ENCODE data around the gene ATP8B1. TPM values are rescaled to one million over a fixed set of nuclear protein-coding genes. Genes with fewer than 3 reads are reported as not detected.

The ATP8B1 gene
- total and polyA plus RNA-seq, 4 donors, result 3.9 to 22.0 (median 5.7) TPM

DNA sequence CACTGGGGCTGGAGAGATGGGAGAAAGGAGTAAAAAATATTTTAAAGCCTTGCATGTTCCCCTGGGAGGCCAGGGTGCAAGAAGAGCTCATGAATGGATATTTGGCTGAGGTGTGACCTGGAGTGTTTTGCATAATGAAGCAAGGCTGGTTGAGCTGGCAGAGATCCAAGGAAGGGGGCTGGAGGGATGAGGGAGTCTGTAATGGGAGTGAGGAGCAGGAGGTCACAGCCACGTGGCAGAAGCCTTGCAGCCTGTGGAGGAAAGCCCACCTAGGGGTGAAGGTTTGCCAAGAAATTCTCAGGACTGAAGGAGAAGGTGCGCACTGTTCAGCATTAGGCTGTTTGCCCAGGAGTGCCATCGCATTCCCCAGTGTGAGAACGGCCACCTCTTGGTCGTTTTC is 40.3 kb upstream of the ATP8B1 start:
- H3K4me1 ChIP-seq (ENCODE audit: control insufficient read depth in 4 of 4, insufficient read depth in 4 of 4, low read length in 3 of 4), result no peaks in the 10 kb centered on the region
- H3K27ac ChIP-seq (ENCODE audit: low read depth in 1 of 2, low read length in 2 of 2), result no peak overlapping the region
- H3K9ac ChIP-seq (ENCODE audit: low read depth in 1 of 2, low read length in 2 of 2), result no peak overlapping the region
- no peaks in the 10 kb centered on the region for H3K36me3 ChIP-seq (ENCODE audit: control insufficient read depth in 4 of 4, insufficient read depth in 3 of 4, low read depth in 1 of 4, low read length in 3 of 4)
- no peaks in the 10 kb centered on the region for H3K27me3 ChIP-seq (ENCODE audit: control insufficient read depth in 4 of 4, insufficient read depth in 4 of 4, low read length in 3 of 4)
- no peak for TF ChIP-seq JUND (IDR thresholded peaks at IDR 0.05)
- TF ChIP-seq GABPA (IDR thresholded peaks at IDR 0.05 in 1 of 2, conservative IDR thresholded peaks at IDR 0.05 in 1 of 2), result no peak
- TF ChIP-seq RAD21 (IDR thresholded peaks at IDR 0.05), result no peak
- TF ChIP-seq, protein P1, sequence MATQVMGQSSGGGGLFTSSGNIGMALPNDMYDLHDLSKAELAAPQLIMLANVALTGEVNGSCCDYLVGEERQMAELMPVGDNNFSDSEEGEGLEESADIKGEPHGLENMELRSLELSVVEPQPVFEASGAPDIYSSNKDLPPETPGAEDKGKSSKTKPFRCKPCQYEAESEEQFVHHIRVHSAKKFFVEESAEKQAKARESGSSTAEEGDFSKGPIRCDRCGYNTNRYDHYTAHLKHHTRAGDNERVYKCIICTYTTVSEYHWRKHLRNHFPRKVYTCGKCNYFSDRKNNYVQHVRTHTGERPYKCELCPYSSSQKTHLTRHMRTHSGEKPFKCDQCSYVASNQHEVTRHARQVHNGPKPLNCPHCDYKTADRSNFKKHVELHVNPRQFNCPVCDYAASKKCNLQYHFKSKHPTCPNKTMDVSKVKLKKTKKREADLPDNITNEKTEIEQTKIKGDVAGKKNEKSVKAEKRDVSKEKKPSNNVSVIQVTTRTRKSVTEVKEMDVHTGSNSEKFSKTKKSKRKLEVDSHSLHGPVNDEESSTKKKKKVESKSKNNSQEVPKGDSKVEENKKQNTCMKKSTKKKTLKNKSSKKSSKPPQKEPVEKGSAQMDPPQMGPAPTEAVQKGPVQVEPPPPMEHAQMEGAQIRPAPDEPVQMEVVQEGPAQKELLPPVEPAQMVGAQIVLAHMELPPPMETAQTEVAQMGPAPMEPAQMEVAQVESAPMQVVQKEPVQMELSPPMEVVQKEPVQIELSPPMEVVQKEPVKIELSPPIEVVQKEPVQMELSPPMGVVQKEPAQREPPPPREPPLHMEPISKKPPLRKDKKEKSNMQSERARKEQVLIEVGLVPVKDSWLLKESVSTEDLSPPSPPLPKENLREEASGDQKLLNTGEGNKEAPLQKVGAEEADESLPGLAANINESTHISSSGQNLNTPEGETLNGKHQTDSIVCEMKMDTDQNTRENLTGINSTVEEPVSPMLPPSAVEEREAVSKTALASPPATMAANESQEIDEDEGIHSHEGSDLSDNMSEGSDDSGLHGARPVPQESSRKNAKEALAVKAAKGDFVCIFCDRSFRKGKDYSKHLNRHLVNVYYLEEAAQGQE (IDR thresholded peaks at IDR 0.05), result no peak
- no peak for TF ChIP-seq NR2F2 (IDR thresholded peaks at IDR 0.05)
- TF ChIP-seq EGR1 (IDR thresholded peaks at IDR 0.05; ENCODE audit: low read depth in 2 of 2), result no peak
- TF ChIP-seq, protein P2, sequence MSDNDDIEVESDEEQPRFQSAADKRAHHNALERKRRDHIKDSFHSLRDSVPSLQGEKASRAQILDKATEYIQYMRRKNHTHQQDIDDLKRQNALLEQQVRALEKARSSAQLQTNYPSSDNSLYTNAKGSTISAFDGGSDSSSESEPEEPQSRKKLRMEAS (IDR thresholded peaks at IDR 0.05), result no peak
- TF ChIP-seq, protein P3, sequence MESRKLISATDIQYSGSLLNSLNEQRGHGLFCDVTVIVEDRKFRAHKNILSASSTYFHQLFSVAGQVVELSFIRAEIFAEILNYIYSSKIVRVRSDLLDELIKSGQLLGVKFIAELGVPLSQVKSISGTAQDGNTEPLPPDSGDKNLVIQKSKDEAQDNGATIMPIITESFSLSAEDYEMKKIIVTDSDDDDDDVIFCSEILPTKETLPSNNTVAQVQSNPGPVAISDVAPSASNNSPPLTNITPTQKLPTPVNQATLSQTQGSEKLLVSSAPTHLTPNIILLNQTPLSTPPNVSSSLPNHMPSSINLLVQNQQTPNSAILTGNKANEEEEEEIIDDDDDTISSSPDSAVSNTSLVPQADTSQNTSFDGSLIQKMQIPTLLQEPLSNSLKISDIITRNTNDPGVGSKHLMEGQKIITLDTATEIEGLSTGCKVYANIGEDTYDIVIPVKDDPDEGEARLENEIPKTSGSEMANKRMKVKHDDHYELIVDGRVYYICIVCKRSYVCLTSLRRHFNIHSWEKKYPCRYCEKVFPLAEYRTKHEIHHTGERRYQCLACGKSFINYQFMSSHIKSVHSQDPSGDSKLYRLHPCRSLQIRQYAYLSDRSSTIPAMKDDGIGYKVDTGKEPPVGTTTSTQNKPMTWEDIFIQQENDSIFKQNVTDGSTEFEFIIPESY (IDR thresholded peaks at IDR 0.05), result no peak
- TF ChIP-seq FOXA1 (IDR thresholded peaks at IDR 0.05), result no peak
- TF ChIP-seq, protein P4, sequence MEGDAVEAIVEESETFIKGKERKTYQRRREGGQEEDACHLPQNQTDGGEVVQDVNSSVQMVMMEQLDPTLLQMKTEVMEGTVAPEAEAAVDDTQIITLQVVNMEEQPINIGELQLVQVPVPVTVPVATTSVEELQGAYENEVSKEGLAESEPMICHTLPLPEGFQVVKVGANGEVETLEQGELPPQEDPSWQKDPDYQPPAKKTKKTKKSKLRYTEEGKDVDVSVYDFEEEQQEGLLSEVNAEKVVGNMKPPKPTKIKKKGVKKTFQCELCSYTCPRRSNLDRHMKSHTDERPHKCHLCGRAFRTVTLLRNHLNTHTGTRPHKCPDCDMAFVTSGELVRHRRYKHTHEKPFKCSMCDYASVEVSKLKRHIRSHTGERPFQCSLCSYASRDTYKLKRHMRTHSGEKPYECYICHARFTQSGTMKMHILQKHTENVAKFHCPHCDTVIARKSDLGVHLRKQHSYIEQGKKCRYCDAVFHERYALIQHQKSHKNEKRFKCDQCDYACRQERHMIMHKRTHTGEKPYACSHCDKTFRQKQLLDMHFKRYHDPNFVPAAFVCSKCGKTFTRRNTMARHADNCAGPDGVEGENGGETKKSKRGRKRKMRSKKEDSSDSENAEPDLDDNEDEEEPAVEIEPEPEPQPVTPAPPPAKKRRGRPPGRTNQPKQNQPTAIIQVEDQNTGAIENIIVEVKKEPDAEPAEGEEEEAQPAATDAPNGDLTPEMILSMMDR (IDR thresholded peaks at IDR 0.05; ENCODE audit: low read depth, low read length, missing input control), result no peak
- TF ChIP-seq TAF1 (conservative IDR thresholded peaks at IDR 0.05), result no peak
- TF ChIP-seq SP1 (IDR thresholded peaks at IDR 0.05), result no peak
- TF ChIP-seq HNF4G (IDR thresholded peaks at IDR 0.05), result no peak
- TF ChIP-seq HNF4A (conservative IDR thresholded peaks at IDR 0.05), result no peak
- TF ChIP-seq YY1 (IDR thresholded peaks at IDR 0.05), result no peak
- no peak for TF ChIP-seq RXRA (IDR thresholded peaks at IDR 0.05)
- TF ChIP-seq FOXA2 (IDR thresholded peaks at IDR 0.05), result no peak
- TF ChIP-seq, protein P5, sequence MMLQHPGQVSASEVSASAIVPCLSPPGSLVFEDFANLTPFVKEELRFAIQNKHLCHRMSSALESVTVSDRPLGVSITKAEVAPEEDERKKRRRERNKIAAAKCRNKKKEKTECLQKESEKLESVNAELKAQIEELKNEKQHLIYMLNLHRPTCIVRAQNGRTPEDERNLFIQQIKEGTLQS (IDR thresholded peaks at IDR 0.05), result no peak
- 86% methylated on average over 5 of the region's 5 CpGs for WGBS
- DNase-seq (ENCODE audit: low spot score), result no peak
- H3K9me3 ChIP-seq (ENCODE audit: control insufficient read depth in 4 of 4, low read length in 3 of 4), result no peaks in the 10 kb centered on the region
- H3K4me3 ChIP-seq (ENCODE audit: low read depth in 1 of 3, low read length in 3 of 3), result no peak overlapping the region

Data from liver (tissue), 9 donors.